ENCODE data around the gene KIF26B.
"Not testable (repeated sequence)": the region's sequence is repeated elsewhere in the genome, so short reads cannot be mapped to it uniquely, and the experiment has no call there.

Gene KIF26B

DNA sequence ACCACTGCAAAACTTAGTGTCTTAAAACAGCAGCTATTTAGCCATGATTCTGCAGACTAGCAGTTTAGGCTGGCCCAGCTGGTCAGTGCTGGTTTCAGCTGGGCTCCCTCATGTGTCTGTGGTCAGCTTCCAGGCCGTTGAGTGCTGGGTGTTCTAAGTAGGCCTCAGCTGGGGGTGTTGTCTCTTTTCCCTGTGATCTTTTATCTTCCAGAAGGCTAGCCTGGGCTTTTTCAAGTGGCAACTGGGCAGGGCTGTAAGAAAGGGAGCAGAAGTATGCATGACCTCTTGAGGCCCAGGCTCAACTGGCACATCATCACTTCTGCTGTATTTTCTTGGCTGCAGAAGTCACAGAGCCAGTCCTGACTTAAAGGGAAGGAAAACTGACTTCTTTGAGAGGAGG lies 136.1 kb downstream of the KIF26B start:
- no peak for DNase-seq

- DNase-seq: no peak
Observed at GRCh38 chr1:245291351-245291750, 136.6 kb downstream of the KIF26B start.

DNA sequence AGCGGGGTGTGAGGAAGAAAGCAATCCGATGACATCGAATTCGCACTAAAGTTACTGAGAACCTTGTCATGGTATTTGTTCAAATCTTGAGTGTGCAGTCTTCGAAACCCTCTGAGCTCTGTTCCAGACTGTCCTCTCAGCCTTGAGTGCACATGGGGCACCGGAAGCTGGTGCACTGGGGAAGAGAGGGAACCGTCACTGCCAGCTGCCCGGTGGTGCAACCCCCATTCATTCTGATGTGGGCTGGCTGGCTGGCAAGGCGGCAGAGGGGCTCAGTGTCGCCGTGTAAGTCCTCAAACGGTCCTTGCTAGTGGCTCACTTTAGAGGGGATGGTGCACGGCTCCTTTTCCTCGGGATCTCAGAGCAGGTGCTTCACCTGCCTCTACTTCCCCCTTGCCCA lies 137.4 kb downstream of the KIF26B start:
- no peak for DNase-seq

- peak in 1 of 3 donors; percentile 18 for DNase-seq
Observed at GRCh38 chr1:245292553-245292952, 137.8 kb downstream of the KIF26B start.

- no peak for DNase-seq
Observed at GRCh38 chr1:245294020-245294419, 139.2 kb downstream of the KIF26B start.

GRCh38 chr1:245298781-245299180 lies 144.0 kb downstream of the KIF26B start:
- DNase-seq: no peak

DNA sequence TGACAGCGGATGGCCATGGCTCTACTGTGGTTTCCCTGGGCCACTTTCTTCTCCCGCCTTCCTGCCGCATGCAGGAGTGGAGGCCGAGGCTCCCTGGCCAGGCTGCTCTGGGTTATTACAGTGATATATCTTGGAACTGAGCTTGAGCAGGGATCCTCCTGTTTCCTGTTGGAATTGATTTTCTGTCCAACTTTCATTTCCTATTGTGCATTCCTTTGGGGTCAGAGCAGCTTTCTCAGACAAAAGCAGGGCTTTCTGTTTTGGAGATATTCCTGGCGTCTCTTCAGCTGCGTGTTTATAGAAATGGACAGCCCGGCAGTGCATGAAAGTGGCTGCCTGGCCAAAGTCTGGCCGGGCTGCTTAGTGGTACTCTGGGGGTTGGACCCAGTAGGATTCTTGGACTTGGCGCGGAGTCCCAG lies 146.4 kb downstream of the KIF26B start:
- DNase-seq: peak in 1 of 3 donors; percentile 10

DNA sequence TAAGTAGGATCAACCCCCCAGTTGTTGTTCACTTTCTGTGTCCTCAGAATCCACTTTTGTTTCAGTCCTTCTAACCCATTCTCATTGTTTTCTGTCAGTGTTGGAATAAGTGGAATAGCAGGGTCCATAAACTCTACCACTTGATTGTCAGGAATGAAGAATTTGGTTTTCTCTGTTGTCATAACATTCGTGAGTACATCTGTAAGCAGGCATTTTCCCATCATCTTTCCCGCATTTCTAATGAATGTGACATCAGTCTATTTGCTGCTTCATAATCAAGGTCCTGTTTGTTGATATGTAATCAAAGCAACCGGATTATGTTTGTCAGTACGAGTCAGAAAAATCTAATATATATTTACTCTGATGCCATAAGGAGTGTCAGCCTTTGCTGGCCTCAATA lies 147.1 kb downstream of the KIF26B start:
- DNase-seq: no peak

- DNase-seq: peak in 2 of 3 donors; percentile 16 to 17
Observed at GRCh38 chr1:245304698-245305097, 149.9 kb downstream of the KIF26B start.

DNA sequence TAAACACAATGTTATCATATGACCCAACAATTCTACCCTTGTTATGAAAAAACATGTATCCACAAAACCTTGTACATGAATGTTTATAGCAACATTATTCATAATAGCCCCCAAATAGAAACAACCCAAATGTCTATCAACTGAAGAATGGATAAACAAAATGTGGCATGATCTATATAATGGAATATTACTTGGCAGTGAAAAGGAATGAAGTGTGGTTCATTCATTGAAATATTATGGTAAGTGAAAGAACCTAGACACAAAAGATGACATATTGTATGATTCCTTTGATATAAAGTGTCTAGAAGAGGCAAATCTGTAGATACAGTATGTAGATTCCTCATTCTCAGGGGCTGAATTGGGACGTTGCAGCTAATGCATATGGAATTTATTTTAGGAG lies 151.2 kb downstream of the KIF26B start:
- DNase-seq: no peak

GRCh38 chr1:245306628-245307410 lies 152.0 kb downstream of the KIF26B start:
- DNase-seq: peak in 1 of 3 donors; percentile 15

- peak; percentile 79 to 86 (median 83) for DNase-seq
Observed at GRCh38 chr1:245310571-245311531, 156.1 kb downstream of the KIF26B start.

DNA sequence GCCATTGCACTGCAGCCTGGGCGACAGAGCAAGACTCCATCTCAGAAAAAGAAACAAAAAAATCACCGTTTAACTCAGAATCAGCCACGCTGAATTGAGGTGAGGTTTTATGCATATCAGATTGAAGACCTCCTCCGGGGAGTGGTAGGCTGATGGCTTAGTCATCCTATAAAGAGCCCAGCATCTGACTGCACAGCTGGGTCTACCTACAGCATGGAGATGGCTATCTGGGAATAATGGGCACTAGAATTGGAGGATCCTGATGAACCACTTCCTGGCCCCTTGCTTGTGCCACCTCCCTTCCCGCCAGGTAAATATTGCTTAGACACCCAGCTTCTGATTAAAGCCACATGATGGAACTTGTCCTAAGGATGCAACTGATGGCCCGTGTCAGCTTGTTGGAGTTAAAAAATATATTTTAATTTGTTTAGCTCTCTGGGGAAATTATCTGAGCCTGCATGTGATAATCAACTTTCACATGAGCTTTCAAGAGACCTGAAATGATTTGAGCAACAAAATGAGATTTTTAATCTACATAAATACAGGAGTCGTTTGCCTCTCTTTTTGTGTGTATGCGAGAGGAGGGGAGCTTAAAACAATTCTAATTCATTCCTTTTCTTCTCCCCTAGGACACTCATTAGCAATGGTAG lies 157.2 kb downstream of the KIF26B start:
- DNase-seq: peak in 1 of 3 donors; percentile 11

DNA sequence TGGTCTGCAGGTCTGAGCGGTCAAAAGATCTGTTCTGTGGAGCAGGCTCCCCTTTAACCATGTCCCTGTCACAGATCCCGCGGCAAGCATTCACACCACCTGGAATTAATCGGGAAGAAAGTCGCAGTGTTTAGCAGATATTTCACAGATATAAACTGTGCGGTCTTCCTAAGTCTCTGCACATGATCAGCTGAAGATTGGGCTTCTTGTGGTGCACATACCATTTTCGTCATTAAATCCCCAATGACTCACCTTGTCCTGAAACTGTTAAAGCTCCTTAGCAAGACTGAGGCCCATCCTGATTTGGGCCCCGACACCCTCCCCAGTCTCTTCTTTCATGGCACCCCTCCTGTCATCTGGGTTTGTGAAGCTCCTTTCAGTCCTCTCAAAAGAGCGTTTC lies 158.8 kb downstream of the KIF26B start:
- no peak for DNase-seq

DNA sequence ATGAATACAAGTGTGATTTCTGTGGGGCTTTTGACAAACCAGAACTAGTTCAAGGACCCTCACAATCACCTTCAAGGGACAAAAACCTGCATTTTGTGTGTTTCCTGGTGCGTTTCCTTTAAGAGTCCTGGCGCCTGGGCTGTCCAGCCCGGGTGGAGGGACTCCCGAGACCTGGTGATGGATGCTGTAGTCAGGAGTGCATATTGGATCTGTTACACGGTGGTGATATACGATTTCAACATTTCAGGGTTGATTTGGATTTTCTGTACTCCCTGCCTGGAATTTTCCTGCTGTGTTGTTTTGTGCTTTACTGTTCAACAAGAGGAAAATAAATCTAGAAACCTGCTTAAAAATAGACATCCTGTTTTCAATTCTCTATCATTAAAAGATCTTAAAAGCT lies 162.0 kb downstream of the KIF26B start:
- no peak for DNase-seq

GRCh38 chr1:245317217-245317616 lies 162.4 kb downstream of the KIF26B start:
- no peak for DNase-seq

DNA sequence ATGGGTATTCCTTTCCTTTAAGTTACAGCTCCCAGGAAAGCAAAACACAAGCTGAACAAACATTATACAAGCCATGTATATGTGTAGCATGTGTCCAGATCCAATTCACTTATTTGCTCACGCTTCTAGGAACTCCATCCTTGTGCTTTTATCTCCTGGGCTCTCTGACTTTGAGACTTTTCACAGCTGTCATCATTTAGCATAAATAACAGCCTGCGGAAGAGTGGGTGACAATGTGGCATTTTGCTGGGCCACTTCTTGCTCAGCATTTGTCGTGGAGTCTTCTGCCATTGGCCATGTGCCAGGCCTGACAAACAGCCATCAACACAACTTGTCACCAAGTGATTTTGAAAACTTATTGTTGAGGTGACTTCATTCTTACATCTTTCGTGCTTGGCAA lies 164.3 kb downstream of the KIF26B start:
- no peak for DNase-seq

GRCh38 chr1:245322673-245323072 lies 167.9 kb downstream of the KIF26B start:
- DNase-seq: no peak

DNA sequence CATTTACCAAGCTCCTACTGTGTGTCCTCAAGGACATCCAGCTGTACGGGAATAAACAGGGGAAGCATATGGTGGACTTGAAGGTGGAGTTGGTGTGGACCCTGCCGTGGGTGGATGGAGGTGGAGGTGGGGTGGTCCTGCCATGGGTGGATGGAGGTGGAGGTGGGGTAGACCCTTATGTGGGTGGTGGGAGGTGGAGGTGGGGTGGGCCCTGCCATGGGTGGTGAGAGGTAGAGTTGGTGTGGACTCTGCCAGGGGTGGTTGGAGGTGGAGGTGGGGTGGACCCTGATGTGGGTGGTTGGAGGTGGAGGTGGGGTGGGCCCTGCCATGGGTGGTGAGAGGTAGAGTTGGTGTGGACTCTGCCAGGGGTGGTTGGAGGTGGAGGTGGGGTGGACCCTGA lies 169.0 kb downstream of the KIF26B start:
- not testable (repeated sequence) for DNase-seq

GRCh38 chr1:245325922-245326795 lies 171.4 kb downstream of the KIF26B start:
- peak in 1 of 3 donors; percentile 3 for DNase-seq

DNA sequence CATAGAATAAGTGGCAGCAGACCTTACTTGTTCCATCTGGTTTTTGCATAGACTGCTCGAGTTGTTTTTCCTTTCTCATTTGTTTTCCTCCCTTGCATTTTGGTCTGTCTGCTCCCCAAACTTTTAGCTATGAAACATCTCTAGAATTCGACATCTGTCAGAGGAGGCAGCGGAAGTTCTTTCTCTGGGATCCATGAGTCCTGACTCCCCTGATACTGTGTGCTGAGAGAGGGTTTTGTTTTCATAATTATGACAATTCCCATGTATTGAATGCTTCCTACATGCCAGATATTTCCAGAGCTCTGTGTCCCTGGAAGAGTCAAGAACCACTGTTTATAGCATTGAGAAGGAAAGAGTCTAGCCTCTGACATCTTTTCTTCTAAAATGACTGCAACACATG lies 172.6 kb downstream of the KIF26B start:
- DNase-seq: no peak

- peak in 1 of 3 donors; percentile 14 for DNase-seq
Observed at GRCh38 chr1:245327842-245328241, 173.1 kb downstream of the KIF26B start.
